A673 (cell line): ENCODE measurements around the gene MATR3. TPM values are rescaled to one million over a fixed set of nuclear protein-coding genes. Genes with fewer than 3 reads are reported as not detected.

Experiments
- BruUV-seq: library from RNA; stranded (reverse); fragments of 400-500 nt; replicated peaks from 2 replicates; lab custom pipeline; 2021; lab: Mats Ljungman, UMichigan
- CTCF ChIA-PET: fragments of 300-600 bp; sonication (Branson Sonifier 250); formaldehyde crosslinking; loops from one replicate; lab custom pipeline; 2022; ENCODE audit warnings: antibody characterized with exemption; lab: Charles Lee
- POLR2A ChIA-PET: fragments of 300-600 bp; sonication (Branson Sonifier 250); formaldehyde crosslinking; loops from one replicate; lab custom pipeline; 2022; ENCODE audit warnings: antibody characterized with exemption; ENCODE audit not compliant: low non-redundant PET; lab: Charles Lee
- DNase-seq: peaks from one replicate; pipeline ENCODE4 v3.0.0-alpha.2; 2015; ENCODE audit warnings: low spot score
- H3K27ac ChIP-seq: fragments of 200-600 bp; sonication (generic); 2 replicates; pipeline ENCODE4 v1.5.1; 2016; ENCODE audit warnings: mixed run types, low read depth, mild to moderate bottlenecking, mixed read lengths, antibody characterized with exemption, low read length; ENCODE audit not compliant: poor library complexity, severe bottlenecking
- H3K27me3 ChIP-seq: fragments of 200-600 bp; sonication (generic); replicated peaks from 2 replicates; pipeline ENCODE4 v1.6.1; 2017; ENCODE audit warnings: mixed run types, low read depth, mild to moderate bottlenecking, mixed read lengths, antibody characterized with exemption, low read length; ENCODE audit not compliant: insufficient read depth, poor library complexity
- H3K36me3 ChIP-seq: fragments of 200-600 bp; sonication (generic); 2 replicates; pipeline ENCODE4 v1.6.1; 2016; ENCODE audit warnings: mixed run types, mild to moderate bottlenecking, mixed read lengths, antibody characterized with exemption, low read length; ENCODE audit not compliant: insufficient read depth, poor library complexity, severe bottlenecking
- H3K4me1 ChIP-seq: fragments of 200-600 bp; sonication (generic); 2 replicates; pipeline ENCODE4 v1.6.1; 2017; ENCODE audit warnings: mixed run types, mild to moderate bottlenecking, mixed read lengths, antibody characterized with exemption, low read length; ENCODE audit not compliant: insufficient read depth, poor library complexity, severe bottlenecking
- H3K4me3 ChIP-seq: fragments of 200-600 bp; sonication (generic); 2 replicates; pipeline ENCODE4 v1.5.1; 2016; ENCODE audit warnings: low read depth, mixed run types, mild to moderate bottlenecking, mixed read lengths, low read length; ENCODE audit not compliant: poor library complexity, severe bottlenecking
- H3K9me3 ChIP-seq: fragments of 200-600 bp; sonication (generic); 2 replicates; pipeline ENCODE4 v1.6.1; 2016; ENCODE audit warnings: mixed run types, low read depth, mild to moderate bottlenecking, mixed read lengths, antibody characterized with exemption, low read length; ENCODE audit not compliant: poor library complexity, severe bottlenecking
- EZH2 ChIP-seq: fragments of 200-600 bp; sonication (generic); IDR thresholded peaks from 2 replicates; pipeline ENCODE4 v1.6.1; 2017; ENCODE audit warnings: borderline replicate concordance, low read depth, mild to moderate bottlenecking, mixed read lengths, antibody characterized with exemption, low read length; ENCODE audit not compliant: poor library complexity, severe bottlenecking
- intact Hi-C: fragments of 100-400 bp; cut with micrococcal nuclease; formaldehyde crosslinking; loops from one replicate; pipeline ENCODE4 v1.10.0; 2022; ENCODE audit not compliant: unreplicated experiment
- total RNA-seq: library from RNA; stranded (reverse); gene quantifications from 2 replicates; pipeline ENCODE4 v1.2.3, GENCODE V29; 2021
- TF ChIP-seq, protein P1 (sequence below): fragments of 300-800, 200-600 bp; sonication (generic); conservative IDR thresholded peaks from 2 replicates; pipeline ENCODE4 v1.5.1; 2017; ENCODE audit warnings: low read depth, mild to moderate bottlenecking, antibody characterized with exemption, low read length, moderate library complexity, mixed read lengths

Gene MATR3
- total RNA-seq, 1 experiment from 2014 or later, result 286 TPM

DNA sequence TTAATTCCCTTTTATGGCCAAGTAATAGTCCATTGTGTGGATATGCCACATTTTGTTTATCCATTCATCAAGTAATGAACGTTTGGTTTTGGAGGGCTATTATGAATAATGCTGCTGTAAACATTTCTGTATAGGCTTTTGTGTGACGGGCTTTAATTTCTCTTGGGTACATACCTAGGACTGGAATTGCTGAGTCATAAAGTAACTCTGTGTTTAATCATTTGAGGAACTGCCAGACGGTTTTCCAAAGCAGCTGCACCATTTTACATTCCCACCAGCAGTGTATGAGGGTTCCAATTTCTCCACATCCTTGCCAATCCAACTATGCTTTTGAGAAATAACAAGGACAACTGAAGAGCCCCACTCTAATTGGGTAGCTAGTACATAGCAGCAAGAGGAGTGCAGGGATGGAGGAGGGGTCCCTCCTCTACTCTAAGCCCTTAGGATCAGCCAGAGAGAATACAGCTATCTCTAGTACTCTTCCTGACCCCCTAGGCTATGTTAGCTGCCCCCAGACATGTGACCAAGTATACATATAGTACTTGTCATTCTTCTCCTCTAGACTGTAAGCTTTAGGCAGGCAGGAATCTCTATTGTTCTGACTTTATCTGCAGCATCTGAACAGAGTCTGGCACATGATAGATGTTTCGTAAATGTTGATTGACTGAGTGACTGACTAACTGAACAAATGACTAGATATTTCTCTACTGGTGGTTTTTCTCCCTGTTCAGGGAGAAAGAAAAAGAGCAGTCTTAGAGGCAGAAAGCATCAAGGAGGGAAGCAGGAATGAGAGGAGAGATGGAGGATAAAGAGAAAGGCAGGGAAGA lies 22.1 kb upstream of the MATR3 start:
- H3K4me3 ChIP-seq, result no peak overlapping the region
- H3K36me3 ChIP-seq, result peaks cover 12% of the 10 kb centered on the region
- POLR2A ChIA-PET, result no interaction called here
- DNase-seq, result no peak
- intact Hi-C loops, result loop anchor here (10.0 kb wide), 1 partner anchor 807 kb away; the partner anchor contains the start of gene EGR1
- H3K27ac ChIP-seq, result peak overlapping the region; percentile 75
- H3K9me3 ChIP-seq, result no peaks in the 10 kb centered on the region
- no peaks in the 10 kb centered on the region for H3K27me3 ChIP-seq
- peaks cover 30% of the 10 kb centered on the region for H3K4me1 ChIP-seq
- TF ChIP-seq EZH2, result no peak
- TF ChIP-seq, protein P1, sequence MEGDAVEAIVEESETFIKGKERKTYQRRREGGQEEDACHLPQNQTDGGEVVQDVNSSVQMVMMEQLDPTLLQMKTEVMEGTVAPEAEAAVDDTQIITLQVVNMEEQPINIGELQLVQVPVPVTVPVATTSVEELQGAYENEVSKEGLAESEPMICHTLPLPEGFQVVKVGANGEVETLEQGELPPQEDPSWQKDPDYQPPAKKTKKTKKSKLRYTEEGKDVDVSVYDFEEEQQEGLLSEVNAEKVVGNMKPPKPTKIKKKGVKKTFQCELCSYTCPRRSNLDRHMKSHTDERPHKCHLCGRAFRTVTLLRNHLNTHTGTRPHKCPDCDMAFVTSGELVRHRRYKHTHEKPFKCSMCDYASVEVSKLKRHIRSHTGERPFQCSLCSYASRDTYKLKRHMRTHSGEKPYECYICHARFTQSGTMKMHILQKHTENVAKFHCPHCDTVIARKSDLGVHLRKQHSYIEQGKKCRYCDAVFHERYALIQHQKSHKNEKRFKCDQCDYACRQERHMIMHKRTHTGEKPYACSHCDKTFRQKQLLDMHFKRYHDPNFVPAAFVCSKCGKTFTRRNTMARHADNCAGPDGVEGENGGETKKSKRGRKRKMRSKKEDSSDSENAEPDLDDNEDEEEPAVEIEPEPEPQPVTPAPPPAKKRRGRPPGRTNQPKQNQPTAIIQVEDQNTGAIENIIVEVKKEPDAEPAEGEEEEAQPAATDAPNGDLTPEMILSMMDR, result no peak
- no TSS peak for BruUV-seq
- CTCF ChIA-PET, result interaction anchor here (0.7 kb wide), 1 partner anchor 9 kb away, joined by 3 read pairs; no protein-coding TSS in a partner anchor

- Histone ChIP-seq H3K36me3 (peaks cover 25% of the 10 kb centered on the region), H3K27me3 (no peaks in the 10 kb centered on the region), H3K4me1 (peaks cover 43% of the 10 kb centered on the region), H3K4me3 (peak overlapping the region; percentile 73), H3K27ac (peak overlapping the region; percentile 75), H3K9me3 (no peaks in the 10 kb centered on the region)
- POLR2A ChIA-PET, result no interaction called here
- TF ChIP-seq, protein P1, result no peak
- no peak for TF ChIP-seq EZH2
- CTCF ChIA-PET, result interaction anchor here (0.5 kb wide), 1 partner anchor 21 kb away, joined by 4 read pairs; the partner anchor contains the start of gene MATR3
- BruUV-seq, result no TSS peak
- peak; percentile 90 for DNase-seq
- intact Hi-C loops, result loop anchor here (10.0 kb wide), 1 partner anchor 808 kb away; the partner anchor contains the start of gene EGR1
These were observed 20.8 kb upstream of the MATR3 start for GRCh38 chr5:139272471-139273321.

DNA sequence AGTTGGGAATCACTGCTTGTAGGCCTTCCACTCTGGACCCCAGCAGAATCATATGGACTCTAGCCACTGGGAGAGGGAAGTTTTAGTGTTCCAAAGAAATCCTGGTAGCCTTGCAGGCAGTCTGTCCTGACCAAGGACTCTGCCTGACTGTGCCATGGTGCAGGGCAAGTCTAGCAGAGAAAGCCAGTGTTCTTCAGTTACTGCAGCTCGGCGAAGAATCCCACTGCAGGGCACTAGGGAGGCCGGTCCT lies 20.3 kb upstream of the MATR3 start:
- Histone ChIP-seq H3K4me3 (peak overlapping the region; percentile 73), H3K9me3 (no peaks in the 10 kb centered on the region), H3K27ac (peak overlapping the region; percentile 75), H3K36me3 (peaks cover 30% of the 10 kb centered on the region), H3K27me3 (no peaks in the 10 kb centered on the region), H3K4me1 (peaks cover 47% of the 10 kb centered on the region)
- DNase-seq, result no peak
- ChIA-PET POLR2A (no interaction called here), CTCF (interaction anchor here (0.5 kb wide), 1 partner anchor 20 kb away, joined by 4 read pairs; the partner anchor contains the start of gene MATR3)
- BruUV-seq, result no TSS peak
- intact Hi-C loops, result loop anchor here (10.0 kb wide), 1 partner anchor 808 kb away; the partner anchor contains the start of gene EGR1
- TF ChIP-seq, protein P1, result no peak
- no peak for TF ChIP-seq EZH2
